Fibroblast of lung (primary cell): ENCODE measurements around the gene POLQ.

Experiments used
- EZH2 ChIP-seq: IDR thresholded peaks from 2 replicates; pipeline ENCODE4 v1.5.1; 2012; ENCODE audit warnings: low read length, control low read depth, mild to moderate bottlenecking; ENCODE audit errors: missing control alignments
- TF ChIP-seq, protein P1 (sequence below), 2 donors: IDR thresholded peaks in 1 of 2; conservative IDR thresholded peaks in 1 of 2; 1 replicate in 1 of 2; 2 replicates in 1 of 2; pipeline ENCODE4 v1.5.1; 2011 to 2012; ENCODE audit warnings: low read length in 2 of 2, control low read depth in 1 of 2, inconsistent platforms in 1 of 2, low read depth in 1 of 2, mild to moderate bottlenecking in 1 of 2

- TF ChIP-seq, protein P1, sequence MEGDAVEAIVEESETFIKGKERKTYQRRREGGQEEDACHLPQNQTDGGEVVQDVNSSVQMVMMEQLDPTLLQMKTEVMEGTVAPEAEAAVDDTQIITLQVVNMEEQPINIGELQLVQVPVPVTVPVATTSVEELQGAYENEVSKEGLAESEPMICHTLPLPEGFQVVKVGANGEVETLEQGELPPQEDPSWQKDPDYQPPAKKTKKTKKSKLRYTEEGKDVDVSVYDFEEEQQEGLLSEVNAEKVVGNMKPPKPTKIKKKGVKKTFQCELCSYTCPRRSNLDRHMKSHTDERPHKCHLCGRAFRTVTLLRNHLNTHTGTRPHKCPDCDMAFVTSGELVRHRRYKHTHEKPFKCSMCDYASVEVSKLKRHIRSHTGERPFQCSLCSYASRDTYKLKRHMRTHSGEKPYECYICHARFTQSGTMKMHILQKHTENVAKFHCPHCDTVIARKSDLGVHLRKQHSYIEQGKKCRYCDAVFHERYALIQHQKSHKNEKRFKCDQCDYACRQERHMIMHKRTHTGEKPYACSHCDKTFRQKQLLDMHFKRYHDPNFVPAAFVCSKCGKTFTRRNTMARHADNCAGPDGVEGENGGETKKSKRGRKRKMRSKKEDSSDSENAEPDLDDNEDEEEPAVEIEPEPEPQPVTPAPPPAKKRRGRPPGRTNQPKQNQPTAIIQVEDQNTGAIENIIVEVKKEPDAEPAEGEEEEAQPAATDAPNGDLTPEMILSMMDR (conservative IDR thresholded peaks at IDR 0.05 in 1 of 2, IDR thresholded peaks at IDR 0.05 in 1 of 2; ENCODE audit: low read depth in 1 of 2, low read length in 2 of 2): no peak
- no peak for TF ChIP-seq EZH2
Observed at GRCh38 chr3:121418182-121418581, 127.6 kb downstream of the POLQ start.
